Measurements from ENCODE around the gene PERM1. TPM values are rescaled to one million over a fixed set of nuclear protein-coding genes. Genes with fewer than 3 reads are reported as not detected.
A peak's percentile ranks its signal among the peaks of the same experiment; 100 is the strongest.

PERM1 gene
- total RNA-seq, 1 experiment from 2014 or later, result 0.18 TPM

DNA sequence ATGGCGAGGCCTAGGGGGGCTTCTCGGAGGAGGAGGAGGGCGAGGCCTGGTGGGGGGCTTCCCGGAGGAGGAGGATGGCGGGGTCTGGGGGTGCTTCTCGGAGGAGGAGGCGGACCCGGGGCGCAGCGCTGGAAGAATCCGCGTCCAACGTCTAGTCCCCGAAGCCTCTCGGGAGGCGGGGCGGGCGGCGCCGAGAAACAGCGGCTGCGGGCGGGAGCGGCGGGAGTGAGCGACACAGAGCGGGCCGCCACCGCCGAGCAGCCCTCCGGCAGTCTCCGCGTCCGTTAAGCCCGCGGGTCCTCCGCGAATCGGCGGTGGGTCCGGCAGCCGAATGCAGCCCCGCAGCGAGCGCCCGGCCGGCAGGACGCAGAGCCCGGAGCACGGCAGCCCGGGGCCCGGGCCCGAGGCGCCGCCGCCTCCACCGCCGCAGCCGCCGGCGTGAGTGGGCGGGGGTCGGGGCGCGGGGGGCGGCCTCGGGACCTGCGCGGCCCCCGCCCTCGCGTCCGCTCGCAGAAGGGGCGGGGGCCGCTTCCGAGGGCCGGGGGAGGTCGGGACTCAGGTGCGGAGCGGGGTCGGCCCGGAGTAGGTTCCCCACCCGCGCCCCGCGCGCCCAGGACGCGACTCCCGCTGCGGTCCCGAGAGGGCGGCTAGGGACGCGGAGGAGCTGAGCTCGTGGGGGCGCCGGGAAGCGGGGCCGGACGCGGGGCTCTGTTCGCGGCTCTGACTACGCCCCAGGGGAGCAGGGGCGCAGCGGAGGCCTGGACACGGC lies 21.3 kb downstream of the PERM1 start, which contains the start of gene KLHL17:
KLHL17 (plus strand) TSS at position 222 of the 769 bp plus-strand sequence; CDS start at position 332, 110 bp downstream.
- Mint-ChIP-seq H3K27ac (ENCODE audit: unreplicated experiment) (no peak within 1 kb of the TSS), H3K27me3 (ENCODE audit: insufficient read depth, unreplicated experiment) (no peaks in the 10 kb centered on the region), H3K4me1 (ENCODE audit: low read depth, unreplicated experiment) (peaks cover 15% of the 10 kb centered on the region), H3K36me3 (ENCODE audit: insufficient read depth, unreplicated experiment) (peaks cover 37% of the 10 kb centered on the region), H3K9me3 (ENCODE audit: unreplicated experiment) (no peaks in the 10 kb centered on the region), H3K4me3 (ENCODE audit: unreplicated experiment) (peak within 1 kb of the TSS; percentile 97)
- no peaks in the 10 kb centered on the region for H3K36me3 ChIP-seq (ENCODE audit: control insufficient read depth, insufficient read depth, low read length)
- peak; percentile 80 to 86 for DNase-seq
- no peaks in the 10 kb centered on the region for H3K9me3 ChIP-seq
- TF ChIP-seq, protein P1, sequence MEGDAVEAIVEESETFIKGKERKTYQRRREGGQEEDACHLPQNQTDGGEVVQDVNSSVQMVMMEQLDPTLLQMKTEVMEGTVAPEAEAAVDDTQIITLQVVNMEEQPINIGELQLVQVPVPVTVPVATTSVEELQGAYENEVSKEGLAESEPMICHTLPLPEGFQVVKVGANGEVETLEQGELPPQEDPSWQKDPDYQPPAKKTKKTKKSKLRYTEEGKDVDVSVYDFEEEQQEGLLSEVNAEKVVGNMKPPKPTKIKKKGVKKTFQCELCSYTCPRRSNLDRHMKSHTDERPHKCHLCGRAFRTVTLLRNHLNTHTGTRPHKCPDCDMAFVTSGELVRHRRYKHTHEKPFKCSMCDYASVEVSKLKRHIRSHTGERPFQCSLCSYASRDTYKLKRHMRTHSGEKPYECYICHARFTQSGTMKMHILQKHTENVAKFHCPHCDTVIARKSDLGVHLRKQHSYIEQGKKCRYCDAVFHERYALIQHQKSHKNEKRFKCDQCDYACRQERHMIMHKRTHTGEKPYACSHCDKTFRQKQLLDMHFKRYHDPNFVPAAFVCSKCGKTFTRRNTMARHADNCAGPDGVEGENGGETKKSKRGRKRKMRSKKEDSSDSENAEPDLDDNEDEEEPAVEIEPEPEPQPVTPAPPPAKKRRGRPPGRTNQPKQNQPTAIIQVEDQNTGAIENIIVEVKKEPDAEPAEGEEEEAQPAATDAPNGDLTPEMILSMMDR (IDR thresholded peaks at IDR 0.05; ENCODE audit: insufficient read depth in 1 of 2, low read depth in 1 of 2, low read length in 1 of 2, severe bottlenecking in 1 of 2, unreplicated experiment in 1 of 2), result no peak
- intact Hi-C loops (cut with micrococcal nuclease; ENCODE audit: unreplicated experiment), result no loop called here
- ChIA-PET CTCF (no interaction called here), POLR2A (interaction anchor here (0.6 kb wide), 1 partner anchor 42 kb away, joined by 4 read pairs; no protein-coding TSS in a partner anchor)
- H3K27me3 ChIP-seq (replicated peaks; ENCODE audit: control insufficient read depth, insufficient read depth, low read length), result no peaks in the 10 kb centered on the region
- no peaks in the 10 kb centered on the region for H3K4me1 ChIP-seq
- peak within 1 kb of the TSS; percentile 67 for H3K4me3 ChIP-seq (ENCODE audit: low read depth, low read length)
- BruUV-seq (replicated peaks), result no TSS peak

DNA sequence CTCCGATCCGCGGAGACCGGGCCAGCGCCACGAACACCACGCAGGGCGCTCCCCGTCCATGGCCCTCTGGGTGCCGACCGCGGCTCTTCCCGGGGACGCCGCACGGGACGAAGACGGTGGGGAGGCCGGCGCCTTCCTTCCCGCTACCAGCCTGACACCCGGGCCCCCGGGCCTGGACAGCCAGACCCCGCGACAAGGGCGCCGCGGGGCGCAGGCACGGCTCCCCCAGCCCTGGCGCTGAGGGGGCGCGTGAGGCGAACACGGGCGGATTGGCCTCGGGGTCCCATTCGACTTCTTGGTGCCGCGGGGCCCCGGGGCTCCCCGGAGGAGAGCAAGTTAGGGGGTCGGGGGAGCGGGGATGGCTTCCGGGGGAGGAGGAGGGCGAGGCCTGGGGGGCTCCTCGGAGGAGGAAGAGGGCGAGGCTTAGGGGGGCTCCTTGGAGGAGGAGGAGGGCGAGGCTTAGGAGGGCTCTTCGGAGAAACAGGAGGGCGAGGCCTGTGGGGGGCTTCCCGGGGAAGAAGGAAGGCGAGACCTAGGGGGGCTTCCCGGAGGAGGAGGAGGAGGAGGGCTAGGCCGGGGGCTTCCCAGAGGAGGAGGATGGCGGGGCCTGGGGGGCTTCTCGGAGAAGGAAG lies 22.0 kb downstream of the PERM1 start:
- ChIA-PET POLR2A (no interaction called here), CTCF (no interaction called here)
- peak overlapping the region; percentile 97 for H3K4me3 Mint-ChIP-seq (ENCODE audit: unreplicated experiment)
- Histone ChIP-seq H3K36me3 (ENCODE audit: control insufficient read depth, insufficient read depth, low read length) (no peaks in the 10 kb centered on the region; the same call in 1 of the 2 replicates), H3K9me3 (no peaks in the 10 kb centered on the region), H3K4me3 (ENCODE audit: low read depth, low read length) (peak overlapping the region; percentile 67), H3K4me1 (no peaks in the 10 kb centered on the region), H3K27me3 (replicated peaks; ENCODE audit: control insufficient read depth, insufficient read depth, low read length) (no peaks in the 10 kb centered on the region)
- TF ChIP-seq, protein P1 (IDR thresholded peaks at IDR 0.05; ENCODE audit: insufficient read depth in 1 of 2, low read depth in 1 of 2, low read length in 1 of 2, severe bottlenecking in 1 of 2, unreplicated experiment in 1 of 2), result no peak
- no peaks in the 10 kb centered on the region for H3K27me3 Mint-ChIP-seq (ENCODE audit: insufficient read depth, unreplicated experiment)
- intact Hi-C loops (cut with micrococcal nuclease; ENCODE audit: unreplicated experiment), result no loop called here
- no peak for DNase-seq
- no TSS peak for BruUV-seq (replicated peaks)
- H3K36me3 Mint-ChIP-seq (ENCODE audit: insufficient read depth, unreplicated experiment), result peaks cover 40% of the 10 kb centered on the region
- no peak overlapping the region for H3K27ac Mint-ChIP-seq (ENCODE audit: unreplicated experiment)
- peaks cover 15% of the 10 kb centered on the region for H3K4me1 Mint-ChIP-seq (ENCODE audit: low read depth, unreplicated experiment)
- no peaks in the 10 kb centered on the region for H3K9me3 Mint-ChIP-seq (ENCODE audit: unreplicated experiment)

DNA sequence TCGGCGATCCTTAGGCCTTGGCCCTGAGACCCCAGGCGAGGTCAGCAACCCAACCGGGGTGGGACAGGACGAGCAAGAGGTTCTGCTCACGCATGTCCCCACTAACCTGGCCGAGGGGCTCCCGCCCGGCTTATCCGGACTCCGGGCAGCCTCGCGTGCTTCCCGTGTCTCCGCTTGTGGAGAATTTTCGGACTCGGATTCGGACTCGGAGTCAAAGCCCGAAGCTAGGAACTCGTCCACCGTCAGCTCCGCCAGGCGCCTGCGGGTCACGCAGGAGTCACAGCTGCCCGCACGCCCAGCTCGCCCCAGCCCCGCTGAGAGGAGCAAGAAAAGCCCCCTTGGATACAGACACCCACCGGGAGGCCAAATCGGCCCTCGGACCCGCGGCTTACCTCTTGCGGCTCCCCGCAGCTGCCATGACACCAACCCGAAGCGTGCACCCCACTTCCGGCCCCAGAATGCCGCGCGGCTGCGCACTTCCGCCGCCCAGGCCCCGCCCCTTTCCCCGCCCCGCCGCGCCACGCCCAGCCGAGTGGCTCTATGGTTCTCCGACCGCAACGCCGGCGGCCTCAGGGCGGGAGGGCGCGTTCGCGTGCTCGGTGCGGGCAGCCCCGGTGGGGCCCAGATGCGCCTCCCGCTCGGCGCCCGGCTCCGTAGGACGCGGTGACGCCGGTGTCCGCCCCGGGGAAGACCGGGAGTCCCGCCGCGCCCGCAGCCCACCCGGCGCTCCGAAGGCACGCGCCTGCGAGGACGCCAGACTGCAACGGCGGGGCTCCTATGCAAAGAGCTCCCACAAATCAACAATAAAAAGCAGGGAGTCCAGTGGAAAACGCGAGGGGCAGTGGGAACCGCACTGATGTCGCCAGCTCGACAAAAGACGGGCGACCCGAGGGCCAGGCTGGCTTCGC lies 22.8 kb downstream of the PERM1 start, which contains the start of gene NOC2L:
NOC2L (minus strand) TSS at position 434 of the 908 bp plus-strand sequence; CDS start at position 418, 16 bp downstream.
- ChIA-PET CTCF (no interaction called here), POLR2A (interaction anchor here (0.5 kb wide), 1 partner anchor 1431 kb away, joined by 4 read pairs; no protein-coding TSS in a partner anchor)
- Mint-ChIP-seq H3K27me3 (ENCODE audit: insufficient read depth, unreplicated experiment) (no peaks in the 10 kb centered on the region), H3K36me3 (ENCODE audit: insufficient read depth, unreplicated experiment) (peaks cover 44% of the 10 kb centered on the region), H3K4me1 (ENCODE audit: low read depth, unreplicated experiment) (peaks cover 15% of the 10 kb centered on the region), H3K9me3 (ENCODE audit: unreplicated experiment) (no peaks in the 10 kb centered on the region), H3K27ac (ENCODE audit: unreplicated experiment) (peak within 1 kb of the TSS; percentile 61), H3K4me3 (ENCODE audit: unreplicated experiment) (peak within 1 kb of the TSS; percentile 97)
- Histone ChIP-seq H3K27me3 (replicated peaks; ENCODE audit: control insufficient read depth, insufficient read depth, low read length) (no peaks in the 10 kb centered on the region), H3K4me3 (ENCODE audit: low read depth, low read length) (peak within 1 kb of the TSS; percentile 90), H3K9me3 (no peaks in the 10 kb centered on the region), H3K36me3 (ENCODE audit: control insufficient read depth, insufficient read depth, low read length) (no peaks in the 10 kb centered on the region; the same call in 1 of the 2 replicates), H3K4me1 (no peaks in the 10 kb centered on the region)
- intact Hi-C loops (cut with micrococcal nuclease; ENCODE audit: unreplicated experiment), result no loop called here
- peak; percentile 87 to 90 for DNase-seq
- TF ChIP-seq, protein P1 (IDR thresholded peaks at IDR 0.05; ENCODE audit: insufficient read depth in 1 of 2, low read depth in 1 of 2, low read length in 1 of 2, severe bottlenecking in 1 of 2, unreplicated experiment in 1 of 2), result no peak
- TSS peak; percentile 86 for BruUV-seq (replicated peaks)
